GM12878 (cell line): Measurements from ENCODE around the gene FCGR3B.
"Not testable (repeated sequence)": the region's sequence is repeated elsewhere in the genome, so short reads cannot be mapped to it uniquely, and the experiment has no call there.

ENCODE experiments used
- ATF2 ChIP-seq: IDR thresholded peaks from 2 replicates; pipeline ENCODE4 v1.6.1; 2012; ENCODE audit warnings: low read length, inconsistent platforms
- CEBPB ChIP-seq, 2 experiments: fragments of 150-350 bp in 1 of 2; IDR thresholded peaks; 2 replicates each; pipeline ENCODE4 v1.6.1; 2012 to 2014; ENCODE audit warnings: low read depth in 2 of 2, low read length in 2 of 2, borderline replicate concordance in 1 of 2, inconsistent platforms in 1 of 2
- CTCF ChIP-seq, 3 experiments: IDR thresholded peaks in 2 of 3; conservative IDR thresholded peaks in 1 of 3; 2 replicates each; pipeline ENCODE4 v1.5.1; 2011; ENCODE audit warnings: low read depth in 3 of 3, low read length in 3 of 3, mild to moderate bottlenecking in 3 of 3, control low read depth in 2 of 3, moderate library complexity in 2 of 3, inconsistent platforms in 1 of 3, mixed read lengths in 1 of 3; ENCODE audit not compliant: control insufficient read depth in 2 of 3, insufficient read depth in 1 of 3; ENCODE audit errors: extremely low read depth in 1 of 3
- E2F4 ChIP-seq: IDR thresholded peaks from 2 replicates; pipeline ENCODE4 v1.6.1; 2012; ENCODE audit warnings: low read depth, low read length, improper control_type of control experiment
- EGR1 ChIP-seq, 2 experiments: IDR thresholded peaks; 1 replicate in 1 of 2; 2 replicates in 1 of 2; pipeline ENCODE4 v1.6.1; 2011 to 2012; ENCODE audit warnings: low read depth in 2 of 2, low read length in 2 of 2, borderline replicate concordance in 1 of 2, mild to moderate bottlenecking in 1 of 2, moderate library complexity in 1 of 2
- JUNB ChIP-seq: IDR thresholded peaks from 2 replicates; pipeline ENCODE4 v1.6.1; 2016; ENCODE audit warnings: antibody characterized with exemption, mild to moderate bottlenecking
- MAX ChIP-seq: IDR thresholded peaks from 2 replicates; pipeline ENCODE4 v1.6.1; 2012; ENCODE audit warnings: low read depth, low read length, improper control_type of control experiment
- NRF1 ChIP-seq: conservative IDR thresholded peaks from 2 replicates; pipeline ENCODE4 v1.6.1; 2011; ENCODE audit warnings: mild to moderate bottlenecking, low read depth, low read length, improper control_type of control experiment
- PAX5 ChIP-seq: IDR thresholded peaks from 2 replicates; pipeline ENCODE4 v1.6.1; 2011; ENCODE audit warnings: low read depth, low read length, borderline replicate concordance
- POLR2A ChIP-seq: IDR thresholded peaks from 2 replicates; pipeline ENCODE4 v1.6.1; 2011; ENCODE audit warnings: low read depth, mild to moderate bottlenecking, low read length
- SKIL ChIP-seq: fragments of 450-650 bp; IDR thresholded peaks from 2 replicates; pipeline ENCODE4 v1.6.1; 2017; ENCODE audit warnings: mild to moderate bottlenecking, low read depth, inconsistent platforms; ENCODE audit not compliant: poor library complexity, severe bottlenecking
- SREBF2 ChIP-seq: IDR thresholded peaks from 2 replicates; pipeline ENCODE4 v1.6.1; 2012; ENCODE audit warnings: mild to moderate bottlenecking, low read length
- USF1 ChIP-seq: IDR thresholded peaks from 2 replicates; pipeline ENCODE4 v1.6.1; 2011; ENCODE audit warnings: borderline replicate concordance, low read depth, mild to moderate bottlenecking, moderate library complexity, mixed read lengths, low read length; ENCODE audit not compliant: insufficient read depth; ENCODE audit errors: extremely low read length
- ZNF622 ChIP-seq: fragments of 450-650 bp; IDR thresholded peaks from 2 replicates; pipeline ENCODE4 v1.6.1; 2017; ENCODE audit warnings: mild to moderate bottlenecking, inconsistent platforms

- TF ChIP-seq CTCF (IDR thresholded peaks at IDR 0.05 in 2 of 3, conservative IDR thresholded peaks at IDR 0.05 in 1 of 3; ENCODE audit: control insufficient read depth in 2 of 3, extremely low read depth in 1 of 3, insufficient read depth in 1 of 3, low read depth in 3 of 3, low read length in 3 of 3); ZNF622; CEBPB (IDR thresholded peaks at IDR 0.05; ENCODE audit: borderline replicate concordance in 1 of 2, low read depth in 2 of 2, low read length in 2 of 2); EGR1 (IDR thresholded peaks at IDR 0.05; ENCODE audit: borderline replicate concordance in 1 of 2, low read depth in 2 of 2, low read length in 2 of 2); MAX; SKIL; JUNB; PAX5; SREBF2; E2F4; NRF1; USF1; ATF2; POLR2A: not testable (repeated sequence)
Observed at GRCh38 chr1:161658524-161658923, 27.5 kb upstream of the FCGR3B start.
